SK-N-MC (cell line): ENCODE measurements around the gene IGLL1.

Experiments used
- EZH2 ChIP-seq: fragments of 200-600 bp; sonication (generic); IDR thresholded peaks from one replicate; pipeline ENCODE4 v1.6.1; 2017; ENCODE audit warnings: antibody characterized with exemption
- POLR2AphosphoS5 ChIP-seq: IDR thresholded peaks from 2 replicates; pipeline ENCODE4 v1.6.1; 2012; ENCODE audit warnings: mild to moderate bottlenecking, low read depth, low read length, borderline replicate concordance

DNA sequence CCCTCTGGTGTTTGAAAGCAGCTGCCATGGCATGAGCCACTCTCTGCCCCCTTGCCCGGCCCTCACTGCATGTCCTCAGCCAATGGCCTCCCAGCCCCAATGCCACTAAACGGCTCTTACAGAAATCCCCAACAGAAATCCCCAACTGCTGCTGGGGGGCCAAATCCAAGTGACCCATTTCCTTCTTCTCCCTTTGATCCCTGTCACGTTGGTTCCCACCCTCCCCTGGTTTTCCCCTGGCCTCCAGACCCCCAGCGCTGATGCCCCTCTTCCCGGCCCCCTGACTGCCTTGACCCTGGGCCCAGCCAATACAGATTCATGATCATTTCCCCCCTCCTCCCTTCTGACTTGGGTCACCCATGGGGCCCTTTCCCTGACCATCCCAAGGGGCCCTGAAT, 30.9 kb downstream of the IGLL1 start:
- TF ChIP-seq EZH2 = no peak
- no peak for TF ChIP-seq POLR2AphosphoS5
